Activated T-cell treated with anti-CD3 and anti-CD28 coated beads for 48 hours (primary cell): ENCODE measurements around the gene GTF2H2.
"Not testable (repeated sequence)": the region's sequence is repeated elsewhere in the genome, so short reads cannot be mapped to it uniquely, and the experiment has no call there.

ENCODE experiments used
- DNase-seq: peaks from one replicate; pipeline ENCODE4 v3.0.0-alpha.2; 2020; ENCODE audit warnings: low read depth

The GTF2H2 gene

DNA sequence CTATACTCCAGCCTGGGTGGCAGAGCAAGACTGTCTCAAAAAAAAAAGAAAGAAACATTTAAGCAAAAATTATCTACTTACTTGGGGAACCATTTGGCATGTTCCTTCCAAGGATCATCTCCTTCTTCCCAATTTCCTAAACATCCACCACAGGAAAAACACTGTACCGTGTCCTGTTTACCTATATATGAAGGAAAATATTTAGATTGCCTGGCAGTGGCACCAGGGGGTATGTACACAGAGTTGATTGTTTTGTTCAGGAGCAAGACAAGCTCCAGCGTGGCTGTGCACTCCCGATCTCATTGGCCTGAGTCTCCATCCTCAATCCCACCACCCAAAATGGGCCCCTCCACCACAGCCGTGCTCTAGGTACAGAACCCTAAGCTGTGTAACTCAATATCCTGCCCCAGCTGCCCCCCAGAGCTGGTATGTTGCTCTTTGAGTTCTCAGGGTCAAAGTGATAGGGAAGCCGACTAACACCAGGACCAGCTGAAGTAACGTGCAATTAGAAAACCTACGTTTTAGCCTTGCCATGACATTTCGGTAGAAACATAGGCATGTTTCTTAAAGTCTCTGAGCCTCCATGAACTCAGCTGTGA is 56.2 kb downstream of the GTF2H2 start:
- no peak for DNase-seq

DNA sequence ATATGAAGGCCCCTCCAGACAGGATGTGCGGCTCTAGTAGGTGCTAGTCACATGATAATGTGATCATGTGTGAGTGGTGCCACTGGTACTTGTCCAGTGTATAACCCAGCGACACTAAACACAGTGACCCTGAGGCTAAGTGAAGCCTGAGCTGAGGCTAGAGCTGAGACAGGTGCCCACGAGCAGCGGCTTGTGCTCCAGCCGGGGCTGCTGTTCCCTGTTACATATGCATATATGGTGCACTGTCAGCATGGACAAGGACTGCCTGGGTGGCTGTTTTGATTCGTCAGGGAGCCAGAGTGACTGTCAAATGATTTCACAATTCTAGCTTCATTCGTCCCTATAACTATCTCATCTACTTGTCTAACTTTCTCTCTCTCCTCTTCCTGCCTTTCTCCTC is 60.5 kb downstream of the GTF2H2 start:
- DNase-seq, result not testable (repeated sequence)
